Hepatocyte (in vitro differentiated cells): ENCODE data around the gene B3GNT7. TPM values are rescaled to one million over a fixed set of nuclear protein-coding genes. Genes with fewer than 3 reads are reported as not detected.

Experiments used
- DNase-seq: peaks from one replicate; pipeline ENCODE4 v3.0.0-alpha.2; 2016; ENCODE audit warnings: low spot score
- H2AFZ ChIP-seq: fragments of 200-600 bp; sonication (generic); 2 replicates; pipeline ENCODE4 v1.6.0; 2016; ENCODE audit warnings: antibody characterized with exemption, mild to moderate bottlenecking
- H3K27ac ChIP-seq: fragments of 200-600 bp; sonication (generic); 2 replicates; pipeline ENCODE4 v1.5.1; 2016; ENCODE audit warnings: mild to moderate bottlenecking
- H3K27me3 ChIP-seq: fragments of 200-600 bp; sonication (generic); 2 replicates; pipeline ENCODE4 v1.6.1; 2016
- H3K36me3 ChIP-seq: fragments of 200-600 bp; sonication (generic); replicated peaks from 2 replicates; pipeline ENCODE4 v1.5.1; 2016; ENCODE audit warnings: low read depth; ENCODE audit not compliant: insufficient read depth
- H3K4me1 ChIP-seq: fragments of 200-600 bp; sonication (generic); 2 replicates; pipeline ENCODE4 v1.5.1; 2016; ENCODE audit warnings: mild to moderate bottlenecking, moderate library complexity; ENCODE audit not compliant: insufficient read depth
- H3K4me2 ChIP-seq: fragments of 200-600 bp; sonication (generic); 2 replicates; pipeline ENCODE4 v1.6.0; 2016
- H3K4me3 ChIP-seq: fragments of 200-600 bp; sonication (generic); 2 replicates; pipeline ENCODE4 v1.5.1; 2016; ENCODE audit warnings: mild to moderate bottlenecking
- H3K79me2 ChIP-seq: fragments of 200-600 bp; sonication (generic); 2 replicates; pipeline ENCODE4 v1.6.0; 2017; ENCODE audit warnings: mild to moderate bottlenecking
- H3K9me2 ChIP-seq: fragments of 200-600 bp; sonication (generic); replicated peaks from 2 replicates; pipeline ENCODE4 v1.6.0; 2017; ENCODE audit warnings: mild to moderate bottlenecking; ENCODE audit not compliant: insufficient read depth
- H3K9me3 ChIP-seq: fragments of 200-600 bp; sonication (generic); 2 replicates; pipeline ENCODE4 v1.5.1; 2016; ENCODE audit warnings: low read depth, mild to moderate bottlenecking
- H4K20me1 ChIP-seq: fragments of 200-600 bp; sonication (generic); 2 replicates; pipeline ENCODE4 v1.6.0; 2016; ENCODE audit warnings: mild to moderate bottlenecking; ENCODE audit not compliant: insufficient read depth, poor library complexity, severe bottlenecking
- EZH2 ChIP-seq: fragments of 200-600 bp; sonication (generic); IDR thresholded peaks from 2 replicates; pipeline ENCODE4 v1.6.1; 2016; ENCODE audit warnings: antibody characterized with exemption, mild to moderate bottlenecking, borderline replicate concordance
- EZH2phosphoT487 ChIP-seq: fragments of 200-600 bp; sonication (generic); IDR thresholded peaks from one replicate; pipeline ENCODE4 v1.6.1; 2018; ENCODE audit warnings: antibody characterized with exemption, mild to moderate bottlenecking, low read depth, moderate library complexity; ENCODE audit not compliant: unreplicated experiment, severe bottlenecking
- WGBS: methylation state at CpG from one replicate; pipeline ENCODE4 v1.1.6; 2016; ENCODE audit warnings: low lambda C conversion rate; ENCODE audit errors: missing lambda C conversion rate; 5-methylcytosine and 5-hydroxymethylcytosine counted together
- polyA plus RNA-seq: library from polyadenylated mRNA; unstranded; fragments of >200 nt; fragmentation: Nextera tagmentation; extraction: Ambion mirVana; gene quantifications from 2 replicates; pipeline ENCODE4 v1.2.1, GENCODE V29; 2016
- total RNA-seq: library from RNA; depleted of rRNA; stranded (reverse); fragments of >200 nt; gene quantifications from 2 replicates; pipeline ENCODE4 v1.2.3, GENCODE V29; 2014
- TF ChIP-seq, protein P1 (sequence below): fragments of 200-600 bp; sonication (generic); IDR thresholded peaks from 2 replicates; pipeline ENCODE4 v1.5.1; 2016; ENCODE audit warnings: antibody characterized with exemption, mild to moderate bottlenecking; ENCODE audit not compliant: poor library complexity

B3GNT7 gene
- total and polyA plus RNA-seq, 2 experiments from 2014 or later = 4.3 to 6.2 TPM

DNA sequence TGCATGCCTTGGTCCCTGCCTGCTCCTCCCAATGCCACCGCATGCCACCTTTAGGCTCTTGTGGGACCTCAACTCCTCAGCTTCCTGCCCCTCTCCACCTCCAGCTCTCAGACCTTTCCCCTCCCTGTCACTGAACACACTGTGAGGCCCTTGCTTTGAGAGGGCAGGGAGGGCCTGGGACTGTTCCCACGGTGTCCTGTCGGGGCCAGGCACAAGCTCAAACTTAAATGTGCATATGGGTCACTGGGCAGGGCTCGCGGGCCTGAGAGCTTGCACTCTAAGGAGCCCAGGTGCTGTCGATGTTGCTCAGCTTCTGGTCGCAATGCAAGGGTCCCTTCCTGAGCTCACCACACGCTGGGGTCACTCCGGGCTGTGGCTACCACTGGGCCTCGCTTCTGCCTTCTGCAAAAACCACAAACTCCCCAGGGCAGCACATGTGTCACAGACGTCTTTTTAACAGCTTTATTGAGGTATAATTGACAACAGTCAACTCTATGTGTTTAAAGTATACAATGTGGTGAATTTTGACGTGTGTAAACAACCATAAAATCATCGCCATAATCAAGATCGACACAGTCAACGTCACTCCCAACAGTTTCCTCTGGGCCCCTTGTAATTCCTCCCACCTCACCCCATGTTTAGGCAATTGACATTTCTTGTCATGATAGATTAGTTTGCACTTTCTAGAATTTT is 11.9 kb upstream of the B3GNT7 start:
- H3K27me3 ChIP-seq = no peaks in the 10 kb centered on the region
- no peaks in the 10 kb centered on the region for H3K9me3 ChIP-seq
- peak; percentile 58 for DNase-seq
- peaks cover 8% of the 10 kb centered on the region for H3K4me1 ChIP-seq
- no peak for TF ChIP-seq EZH2phosphoT487
- TF ChIP-seq, protein P1, sequence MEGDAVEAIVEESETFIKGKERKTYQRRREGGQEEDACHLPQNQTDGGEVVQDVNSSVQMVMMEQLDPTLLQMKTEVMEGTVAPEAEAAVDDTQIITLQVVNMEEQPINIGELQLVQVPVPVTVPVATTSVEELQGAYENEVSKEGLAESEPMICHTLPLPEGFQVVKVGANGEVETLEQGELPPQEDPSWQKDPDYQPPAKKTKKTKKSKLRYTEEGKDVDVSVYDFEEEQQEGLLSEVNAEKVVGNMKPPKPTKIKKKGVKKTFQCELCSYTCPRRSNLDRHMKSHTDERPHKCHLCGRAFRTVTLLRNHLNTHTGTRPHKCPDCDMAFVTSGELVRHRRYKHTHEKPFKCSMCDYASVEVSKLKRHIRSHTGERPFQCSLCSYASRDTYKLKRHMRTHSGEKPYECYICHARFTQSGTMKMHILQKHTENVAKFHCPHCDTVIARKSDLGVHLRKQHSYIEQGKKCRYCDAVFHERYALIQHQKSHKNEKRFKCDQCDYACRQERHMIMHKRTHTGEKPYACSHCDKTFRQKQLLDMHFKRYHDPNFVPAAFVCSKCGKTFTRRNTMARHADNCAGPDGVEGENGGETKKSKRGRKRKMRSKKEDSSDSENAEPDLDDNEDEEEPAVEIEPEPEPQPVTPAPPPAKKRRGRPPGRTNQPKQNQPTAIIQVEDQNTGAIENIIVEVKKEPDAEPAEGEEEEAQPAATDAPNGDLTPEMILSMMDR = no peak
- no peak for TF ChIP-seq EZH2
- H3K4me3 ChIP-seq = no peak overlapping the region
- no peaks in the 10 kb centered on the region for H3K36me3 ChIP-seq
- H3K79me2 ChIP-seq = no peaks in the 10 kb centered on the region
- H4K20me1 ChIP-seq = no peaks in the 10 kb centered on the region
- H3K27ac ChIP-seq = peak overlapping the region; percentile 60
- H3K9me2 ChIP-seq = no peaks in the 10 kb centered on the region
- H2AFZ ChIP-seq = no peak overlapping the region
- no peak overlapping the region for H3K4me2 ChIP-seq
- WGBS = 60% methylated on average over 15 of the region's 15 CpGs

DNA sequence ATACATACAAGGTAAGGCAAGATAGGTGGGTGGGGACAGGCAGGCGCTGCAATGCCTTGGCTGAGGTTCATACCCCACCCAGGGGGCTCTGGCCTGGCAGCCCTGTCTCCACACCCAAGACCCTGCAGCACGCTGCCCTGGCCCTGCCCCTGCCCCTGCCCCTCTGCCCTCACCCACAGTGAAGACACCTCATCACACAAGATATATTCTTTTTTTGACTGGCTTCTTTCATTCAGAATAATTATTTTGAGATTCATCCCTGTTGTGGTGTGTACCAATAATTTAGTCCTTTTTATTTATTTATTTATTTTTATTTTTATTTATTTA is 11.4 kb upstream of the B3GNT7 start:
- Histone ChIP-seq H3K27me3 (no peaks in the 10 kb centered on the region), H4K20me1 (no peaks in the 10 kb centered on the region), H3K36me3 (no peaks in the 10 kb centered on the region), H3K79me2 (no peaks in the 10 kb centered on the region), H3K4me3 (no peak overlapping the region), H3K27ac (peak overlapping the region; percentile 48), H3K9me3 (no peaks in the 10 kb centered on the region), H2AFZ (no peak overlapping the region), H3K4me2 (no peak overlapping the region), H3K9me2 (no peaks in the 10 kb centered on the region), H3K4me1 (peaks cover 8% of the 10 kb centered on the region)
- WGBS = 84% methylated on average over 2 of the region's 2 CpGs
- no peak for TF ChIP-seq EZH2
- TF ChIP-seq, protein P1 = no peak
- no peak for DNase-seq

DNA sequence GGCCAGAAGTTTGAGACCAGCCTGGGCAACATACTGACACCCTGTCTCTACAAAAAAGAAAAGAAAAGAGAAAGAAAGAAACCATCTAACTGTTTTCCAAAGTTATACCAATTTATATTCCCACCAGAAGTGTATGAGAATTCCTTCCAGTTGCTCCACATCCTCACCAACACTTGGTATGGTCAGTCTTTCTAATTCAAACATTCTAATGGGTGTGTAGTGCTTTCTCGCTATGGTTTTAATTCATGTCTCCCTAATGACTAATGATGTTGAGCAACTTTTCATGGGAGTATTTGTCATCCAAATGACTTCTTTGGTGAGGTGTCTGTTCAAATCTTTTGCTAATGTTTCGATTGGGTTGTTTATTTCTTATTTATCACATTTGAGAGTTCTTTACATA is 10.5 kb upstream of the B3GNT7 start:
- H3K27me3 ChIP-seq = no peaks in the 10 kb centered on the region
- H2AFZ ChIP-seq = no peak overlapping the region
- 95% methylated on average over 2 of the region's 2 CpGs for WGBS
- TF ChIP-seq, protein P1 = no peak
- TF ChIP-seq EZH2phosphoT487 (no peak), EZH2 (no peak)
- no peak overlapping the region for H3K4me3 ChIP-seq
- peaks cover 8% of the 10 kb centered on the region for H3K4me1 ChIP-seq
- no peaks in the 10 kb centered on the region for H4K20me1 ChIP-seq
- H3K9me3 ChIP-seq = no peaks in the 10 kb centered on the region
- H3K9me2 ChIP-seq = no peaks in the 10 kb centered on the region
- H3K4me2 ChIP-seq = no peak overlapping the region
- H3K79me2 ChIP-seq = no peaks in the 10 kb centered on the region
- H3K36me3 ChIP-seq = no peaks in the 10 kb centered on the region
- H3K27ac ChIP-seq = no peak overlapping the region
- no peak for DNase-seq

DNA sequence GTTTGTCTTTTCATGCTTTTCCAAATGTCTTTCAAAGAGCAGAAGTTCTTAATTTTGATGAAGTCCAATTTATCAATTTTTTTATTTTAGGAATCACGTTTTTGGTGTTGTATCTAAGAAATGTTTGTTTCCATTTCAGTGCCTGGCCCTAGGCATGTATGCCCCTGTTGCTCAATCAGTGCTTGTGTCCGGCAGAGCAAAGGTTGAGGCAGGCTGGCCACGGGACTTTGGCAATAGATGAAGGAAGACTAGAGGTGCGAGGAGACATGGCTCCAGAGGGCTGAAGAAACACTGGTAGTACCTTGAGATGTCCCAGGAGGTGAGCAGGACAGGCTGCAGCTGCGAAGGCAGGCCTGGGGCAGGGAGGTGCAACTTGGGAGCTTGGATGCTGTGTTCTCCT is 10.1 kb upstream of the B3GNT7 start:
- H3K36me3 ChIP-seq = no peaks in the 10 kb centered on the region
- no peak overlapping the region for H3K4me3 ChIP-seq
- DNase-seq = no peak
- no peak overlapping the region for H2AFZ ChIP-seq
- no peaks in the 10 kb centered on the region for H3K27me3 ChIP-seq
- no peaks in the 10 kb centered on the region for H3K9me3 ChIP-seq
- no peaks in the 10 kb centered on the region for H4K20me1 ChIP-seq
- no peaks in the 10 kb centered on the region for H3K79me2 ChIP-seq
- H3K4me1 ChIP-seq = peaks cover 8% of the 10 kb centered on the region
- whole genome bisulfite sequencing = 95% methylated on average over 5 of the region's 5 CpGs
- no peak overlapping the region for H3K27ac ChIP-seq
- TF ChIP-seq, protein P1 = no peak
- TF ChIP-seq EZH2 (no peak), EZH2phosphoT487 (no peak)
- H3K9me2 ChIP-seq = no peaks in the 10 kb centered on the region
- no peak overlapping the region for H3K4me2 ChIP-seq
